Stimulated activated naive CD8-positive, alpha-beta T cell treated with anti-CD3 and anti-CD28 coated beads, Interleukin-15, amount 100 ng/mL, for 72 hours (primary cell): ENCODE results near the gene AFF2.

Experiments used
- ATAC-seq: fragments of 150-1000 bp; cut with Tn5 transposase; 2 replicates; pipeline ENCODE4 v1.10.0; 2021; ENCODE audit warnings: mild to moderate bottlenecking, moderate library complexity
- DNase-seq, 2 donors: peaks; one replicate each; pipeline ENCODE4 v3.0.0; 2021 to 2022
- H3K27ac Mint-ChIP-seq, 2 donors: one replicate each; pipeline ENCODE4 v1.8.0; 2022; ENCODE audit warnings: mild to moderate bottlenecking in 2 of 2, mixed read lengths in 2 of 2, moderate library complexity in 2 of 2
- H3K27me3 Mint-ChIP-seq: one replicate; pipeline ENCODE4 v1.8.0; 2022; ENCODE audit warnings: mixed read lengths
- H3K4me1 Mint-ChIP-seq: one replicate; pipeline ENCODE4 v1.8.0; 2022; ENCODE audit warnings: mild to moderate bottlenecking, mixed read lengths
- H3K4me3 Mint-ChIP-seq, 2 donors: one replicate each; pipeline ENCODE4 v1.8.0; 2022; ENCODE audit warnings: mild to moderate bottlenecking in 2 of 2, mixed read lengths in 2 of 2, moderate library complexity in 1 of 2
- H3K9me3 Mint-ChIP-seq, 2 donors: one replicate each; pipeline ENCODE4 v1.8.0; 2022; ENCODE audit warnings: mixed read lengths in 2 of 2

Gene AFF2

GRCh38 chrX:148500423-148501385 lies at the start of gene AFF2:
Gene AFF2 (plus strand): TSS chrX:148500617. CDS start chrX:148501098, 481 bp downstream.
- Mint-ChIP-seq H3K27me3 (peaks cover 15% of the 10 kb centered on the region), H3K4me1 (peaks cover 29% of the 10 kb centered on the region), H3K4me3 (peak within 1 kb of the TSS; percentile 87 to 93), H3K9me3 (no peaks in the 10 kb centered on the region), H3K27ac (peak within 1 kb of the TSS in 1 of 2 donors; percentile 42)
- DNase-seq = peak; percentile 28 to 35
- ATAC-seq = peak; percentile 66

DNA sequence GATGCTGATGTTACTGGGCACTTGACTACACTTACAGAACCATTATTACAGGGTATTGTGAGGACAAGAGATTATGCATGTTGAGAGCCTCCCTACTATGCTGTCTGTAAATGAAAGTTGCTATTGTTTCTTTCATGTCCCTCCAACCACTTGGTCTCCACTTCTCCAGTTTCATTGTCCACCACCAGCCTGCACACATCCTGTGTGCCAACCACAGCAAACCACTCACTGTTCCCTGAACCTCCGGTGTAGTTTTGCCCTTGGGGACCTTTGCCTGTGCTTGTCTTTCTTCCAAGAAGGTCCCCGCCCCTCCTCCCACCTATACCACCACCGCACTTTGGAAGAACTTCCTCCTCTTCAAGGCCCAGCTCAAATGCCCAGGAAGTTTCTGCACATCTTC lies 43.1 kb upstream of the AFF2 start:
- ATAC-seq (peak; percentile 71), DNase-seq (peak in 1 of 2 donors; percentile 9)
- Mint-ChIP-seq H3K27me3 (no peaks in the 10 kb centered on the region), H3K27ac (no peak overlapping the region), H3K9me3 (no peaks in the 10 kb centered on the region), H3K4me1 (no peaks in the 10 kb centered on the region), H3K4me3 (no peak overlapping the region)

DNA sequence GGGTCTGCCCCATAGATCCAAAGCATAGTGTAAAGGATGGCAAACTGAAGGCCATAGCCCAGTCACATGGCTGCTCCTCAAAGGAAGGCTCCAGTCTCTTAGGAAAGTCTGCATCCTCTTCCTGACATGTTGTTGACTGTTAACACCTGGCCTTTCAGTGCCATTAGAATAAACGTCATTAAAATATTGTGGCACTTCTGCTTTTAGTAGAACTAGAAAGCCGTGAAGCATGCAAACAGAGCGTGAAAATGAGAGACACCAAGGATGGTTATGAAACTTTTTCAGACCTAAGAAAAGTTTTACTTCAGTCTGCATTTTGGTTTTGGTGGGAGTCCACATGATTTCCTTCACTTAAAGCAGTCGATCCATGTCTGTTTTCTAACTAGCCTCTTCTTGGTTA lies 41.1 kb upstream of the AFF2 start:
- DNase-seq = no peak
- Mint-ChIP-seq H3K4me1 (no peaks in the 10 kb centered on the region), H3K9me3 (no peaks in the 10 kb centered on the region), H3K27ac (no peak overlapping the region), H3K27me3 (no peaks in the 10 kb centered on the region), H3K4me3 (no peak overlapping the region)
- no peak for ATAC-seq

GRCh38 chrX:148466292-148466691 lies 34.1 kb upstream of the AFF2 start:
- H3K4me3 Mint-ChIP-seq = no peak overlapping the region
- no peaks in the 10 kb centered on the region for H3K27me3 Mint-ChIP-seq
- no peak overlapping the region for H3K27ac Mint-ChIP-seq
- DNase-seq = no peak
- peaks cover 0 to 5% of the 10 kb centered on the region in 2 donors for H3K9me3 Mint-ChIP-seq
- ATAC-seq = peak; percentile 95
- no peaks in the 10 kb centered on the region for H3K4me1 Mint-ChIP-seq

DNA sequence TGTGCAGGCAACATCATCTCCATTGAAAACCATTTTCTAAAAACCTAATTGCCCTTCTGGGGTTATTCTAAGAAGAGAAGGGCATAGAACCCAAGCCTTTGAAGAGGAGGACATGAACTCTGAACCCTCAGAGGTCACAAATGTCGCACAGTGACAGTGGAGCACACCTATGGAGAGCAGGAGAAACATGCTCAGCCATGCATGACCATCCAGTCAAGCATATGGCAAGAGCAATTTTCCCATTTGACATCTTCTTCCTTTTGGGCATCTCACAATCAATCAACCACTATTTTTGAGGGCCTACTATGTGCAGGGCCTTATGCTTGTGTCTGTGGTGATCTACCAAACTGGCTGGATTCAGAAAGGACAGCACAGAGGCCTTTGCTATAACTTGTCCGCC lies 30.1 kb upstream of the AFF2 start:
- no peak for ATAC-seq
- Mint-ChIP-seq H3K4me1 (no peaks in the 10 kb centered on the region), H3K27me3 (no peaks in the 10 kb centered on the region), H3K27ac (no peak overlapping the region), H3K4me3 (no peak overlapping the region), H3K9me3 (peaks cover 0 to 5% of the 10 kb centered on the region in 2 donors)
- no peak for DNase-seq

DNA sequence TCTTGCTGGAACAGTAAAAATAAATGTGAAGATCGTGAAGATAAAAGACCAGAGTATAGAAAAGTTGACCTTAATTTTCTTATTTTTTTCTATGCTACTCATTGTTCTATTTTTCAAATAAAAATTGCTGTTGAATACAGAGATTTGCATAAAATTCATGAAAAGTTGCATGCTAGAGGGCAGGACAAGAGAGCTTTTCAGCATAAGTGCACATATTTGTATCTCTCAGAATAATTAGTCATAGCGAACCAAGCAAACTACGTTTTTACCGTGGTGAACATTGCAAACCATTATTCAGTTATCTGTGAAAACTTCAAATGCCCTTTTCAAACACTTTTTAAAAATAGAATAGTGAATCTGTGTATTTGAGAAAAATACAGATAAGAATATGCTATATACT lies 26.4 kb upstream of the AFF2 start:
- Mint-ChIP-seq H3K9me3 (no peaks in the 10 kb centered on the region), H3K27me3 (no peaks in the 10 kb centered on the region), H3K4me1 (no peaks in the 10 kb centered on the region), H3K27ac (no peak overlapping the region), H3K4me3 (no peak overlapping the region)
- no peak for DNase-seq
- no peak for ATAC-seq

GRCh38 chrX:148492057-148492456 lies 8.4 kb upstream of the AFF2 start:
- Mint-ChIP-seq H3K4me3 (no peak overlapping the region), H3K27me3 (no peaks in the 10 kb centered on the region), H3K9me3 (no peaks in the 10 kb centered on the region), H3K4me1 (peaks cover under 1% of the 10 kb centered on the region), H3K27ac (no peak overlapping the region)
- DNase-seq = no peak
- no peak for ATAC-seq

DNA sequence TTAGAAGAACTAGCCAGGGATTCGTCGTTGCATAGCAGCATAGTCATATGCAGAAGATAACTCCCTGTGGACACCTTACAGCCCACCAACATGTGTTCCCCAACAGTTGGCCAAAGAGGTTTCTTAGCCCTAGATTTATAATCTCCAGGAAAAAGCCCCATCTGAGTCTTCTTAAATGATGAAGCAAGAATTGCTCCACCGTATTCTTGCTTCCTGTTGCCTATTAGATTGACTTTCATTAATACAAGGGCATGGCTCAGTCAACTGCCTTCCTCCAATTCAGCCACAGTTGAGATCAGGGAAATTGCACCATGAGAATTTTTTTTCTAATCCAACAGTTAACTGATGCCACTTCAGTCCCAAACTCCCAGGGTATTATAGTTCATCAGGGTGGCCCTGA lies 5.2 kb upstream of the AFF2 start:
- Mint-ChIP-seq H3K27ac (no peak overlapping the region), H3K9me3 (no peaks in the 10 kb centered on the region), H3K4me3 (no peak overlapping the region), H3K4me1 (peaks cover 23% of the 10 kb centered on the region), H3K27me3 (peaks cover 8% of the 10 kb centered on the region)
- ATAC-seq (no peak), DNase-seq (no peak)

DNA sequence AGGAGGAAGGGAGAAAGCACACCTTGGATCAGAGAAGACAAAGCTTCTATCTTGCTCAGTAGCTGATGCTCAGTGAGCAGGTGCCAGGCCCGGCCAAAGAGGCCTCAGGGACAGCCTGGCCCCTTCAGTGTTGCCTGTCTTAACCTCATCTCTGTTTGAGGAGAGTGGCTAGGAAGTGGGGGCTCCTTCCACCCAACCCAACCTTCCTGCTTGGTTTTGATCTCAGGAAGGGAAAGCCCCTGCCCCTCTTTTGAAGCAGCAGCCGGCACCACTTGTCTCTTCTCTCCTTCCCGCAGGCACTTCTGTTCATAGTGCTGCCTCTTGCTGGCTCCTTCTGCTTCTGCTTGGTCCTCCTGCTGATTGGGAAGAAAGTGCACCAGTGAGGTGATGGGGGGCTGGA lies 2.4 kb upstream of the AFF2 start:
- Mint-ChIP-seq H3K9me3 (no peaks in the 10 kb centered on the region), H3K27ac (no peak overlapping the region), H3K27me3 (peaks cover 9% of the 10 kb centered on the region), H3K4me3 (peak overlapping the region in 1 of 2 donors; percentile 26), H3K4me1 (peaks cover 29% of the 10 kb centered on the region)
- peak in 1 of 2 donors; percentile 15 for DNase-seq
- peak; percentile 50 for ATAC-seq

- peaks cover 15% of the 10 kb centered on the region for H3K27me3 Mint-ChIP-seq
- H3K4me1 Mint-ChIP-seq = peaks cover 29% of the 10 kb centered on the region
- DNase-seq (no peak), ATAC-seq (no peak)
- H3K27ac Mint-ChIP-seq = no peak overlapping the region
- peak overlapping the region in 1 of 2 donors; percentile 52 for H3K4me3 Mint-ChIP-seq
- H3K9me3 Mint-ChIP-seq = no peaks in the 10 kb centered on the region
Observed at GRCh38 chrX:148499638-148500422, 587 bp upstream of the AFF2 start.

DNA sequence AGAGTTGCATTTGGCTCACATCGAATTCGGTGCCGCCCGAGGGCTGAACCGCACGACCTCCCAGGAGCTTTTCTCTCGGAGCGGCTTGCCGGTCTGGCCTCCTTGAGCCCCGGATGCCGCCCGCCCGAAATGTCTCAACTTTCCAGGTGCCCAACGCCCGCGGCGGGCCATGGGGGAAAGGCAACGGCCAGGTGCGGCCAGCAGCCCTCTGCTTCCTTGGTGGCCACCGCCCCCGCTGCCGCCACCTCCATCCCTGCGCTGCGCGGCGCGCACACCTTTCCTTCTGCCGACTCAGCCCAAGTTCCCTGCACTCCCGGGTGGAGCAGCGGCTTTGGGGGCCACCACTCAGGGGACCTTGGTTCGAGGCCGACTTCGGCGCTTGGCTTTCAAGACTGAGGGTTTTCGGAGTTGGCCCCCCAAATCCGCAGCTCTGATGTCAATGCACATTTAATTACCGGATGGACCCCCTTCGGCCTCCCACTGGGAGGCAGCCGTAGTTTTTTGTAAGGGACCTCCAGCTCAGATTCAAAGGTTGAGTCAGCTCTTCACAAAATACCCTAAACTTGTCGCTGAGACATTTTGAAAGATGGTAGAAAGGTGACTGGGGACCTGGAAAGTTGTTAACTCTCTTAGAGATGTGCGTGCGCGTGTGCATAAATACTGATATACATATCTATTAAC lies 1.1 kb downstream of the AFF2 start:
- Mint-ChIP-seq H3K4me1 (peaks cover 29% of the 10 kb centered on the region), H3K4me3 (peak overlapping the region; percentile 87 to 93), H3K27ac (peak overlapping the region; percentile 33 to 82), H3K9me3 (no peaks in the 10 kb centered on the region), H3K27me3 (peaks cover 15% of the 10 kb centered on the region)
- ATAC-seq (peak; percentile 32), DNase-seq (peak; percentile 8 to 21)

- no peaks in the 10 kb centered on the region for H3K9me3 Mint-ChIP-seq
- no peak for DNase-seq
- H3K27ac Mint-ChIP-seq = no peak overlapping the region
- peaks cover 6% of the 10 kb centered on the region for H3K4me1 Mint-ChIP-seq
- ATAC-seq = no peak
- no peak overlapping the region for H3K4me3 Mint-ChIP-seq
- peaks cover 8% of the 10 kb centered on the region for H3K27me3 Mint-ChIP-seq
Observed at GRCh38 chrX:148504506-148504905, 4.1 kb downstream of the AFF2 start.

DNA sequence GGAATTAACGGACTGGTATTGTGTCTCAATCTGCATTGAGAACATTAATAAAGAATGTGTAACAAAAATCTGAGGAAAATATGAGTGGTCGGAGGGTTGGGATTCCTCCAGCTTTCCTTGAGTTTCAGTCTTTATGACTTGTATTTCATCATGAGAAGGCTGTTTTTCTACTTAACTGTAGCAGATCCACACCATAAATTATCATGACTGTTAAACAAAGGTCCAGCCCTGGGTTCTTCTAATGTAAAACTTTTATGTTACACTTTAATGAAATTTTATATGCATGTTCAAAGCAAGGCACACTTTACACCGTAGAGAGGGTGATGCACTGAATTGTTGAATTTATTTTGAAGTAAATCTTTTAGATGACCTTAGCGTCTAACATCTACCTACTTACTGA lies 7.0 kb downstream of the AFF2 start:
- peak overlapping the region in 1 of 2 donors; percentile 33 for H3K27ac Mint-ChIP-seq
- H3K4me3 Mint-ChIP-seq = no peak overlapping the region
- H3K4me1 Mint-ChIP-seq = no peaks in the 10 kb centered on the region
- no peaks in the 10 kb centered on the region for H3K9me3 Mint-ChIP-seq
- DNase-seq (no peak), ATAC-seq (no peak)
- peaks cover 7% of the 10 kb centered on the region for H3K27me3 Mint-ChIP-seq

DNA sequence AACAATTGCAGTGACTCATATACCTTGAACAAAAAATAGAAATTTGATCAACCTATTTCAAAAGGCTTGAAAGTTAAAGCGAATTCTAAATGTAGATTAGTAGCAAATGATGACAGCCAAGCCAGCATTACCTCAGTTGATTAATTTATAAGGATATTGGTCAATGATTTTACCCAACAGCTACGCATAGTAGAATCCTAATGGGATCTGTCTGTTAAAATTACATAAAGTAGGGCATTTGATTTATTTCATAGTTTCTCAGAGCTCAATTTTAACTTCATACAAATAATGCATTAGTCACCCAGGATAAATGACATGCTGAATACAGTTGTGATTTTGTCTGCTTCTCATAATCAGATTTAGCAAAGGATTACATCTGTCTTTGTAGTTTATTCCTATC lies 12.0 kb downstream of the AFF2 start:
- no peak for ATAC-seq
- Mint-ChIP-seq H3K4me3 (no peak overlapping the region), H3K4me1 (no peaks in the 10 kb centered on the region)

DNA sequence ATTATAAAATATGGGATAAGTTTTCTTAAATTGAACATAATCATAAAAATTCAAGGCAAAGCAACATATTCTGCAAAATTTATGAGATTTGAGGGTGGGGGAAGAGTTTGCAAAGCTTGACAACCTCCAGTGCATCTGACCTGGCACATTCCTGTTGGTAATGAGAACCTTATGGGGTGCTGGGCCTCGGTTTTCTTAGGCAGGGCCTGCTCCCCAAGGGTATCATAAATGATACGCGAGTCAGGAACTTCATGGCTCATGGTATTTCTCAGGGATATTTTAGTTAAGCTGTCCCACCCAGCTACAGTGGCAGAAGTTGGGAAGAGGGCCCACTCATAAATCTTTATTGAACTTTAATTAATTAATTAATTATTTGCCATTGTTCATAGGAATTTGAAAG lies 13.2 kb downstream of the AFF2 start:
- Mint-ChIP-seq H3K9me3 (no peaks in the 10 kb centered on the region), H3K4me1 (no peaks in the 10 kb centered on the region), H3K27me3 (no peaks in the 10 kb centered on the region), H3K4me3 (no peak overlapping the region), H3K27ac (no peak overlapping the region)
- DNase-seq (no peak), ATAC-seq (no peak)

More for the DNA sequence above, 12.0 kb downstream of the AFF2 start:
- Mint-ChIP-seq H3K27ac (no peak overlapping the region), H3K9me3 (no peaks in the 10 kb centered on the region), H3K27me3 (no peaks in the 10 kb centered on the region)
- DNase-seq = no peak
